Bronchial epithelial cell (primary cell): ENCODE data around the gene ITPR3. TPM values are rescaled to one million over a fixed set of nuclear protein-coding genes. Genes with fewer than 3 reads are reported as not detected.

Experiments
- DNase-seq: peaks from one replicate; pipeline ENCODE4 v3.0.0-alpha.2; 2010; ENCODE audit warnings: low read depth
- FAIRE-seq: peaks from 2 replicates; lab custom pipeline; 2011; peaks lifted over from hg19 to GRCh38; lab: Jason Lieb, UNC
- H3K27me3 ChIP-seq: 2 replicates; pipeline ENCODE4 v1.5.1; 2011; ENCODE audit warnings: low read length; ENCODE audit not compliant: control insufficient read depth, insufficient read depth
- H3K36me3 ChIP-seq: 2 replicates; pipeline ENCODE4 v1.5.1; 2011; ENCODE audit warnings: low read length; ENCODE audit not compliant: control insufficient read depth, insufficient read depth
- H3K4me3 ChIP-seq: 2 replicates; pipeline ENCODE4 v1.5.1; 2011; ENCODE audit warnings: mild to moderate bottlenecking, low read depth, low read length, control low read depth
- total RNA-seq: library from RNA; depleted of rRNA; stranded (reverse); fragments of >200 nt; gene quantifications from 2 replicates; pipeline ENCODE4 v1.2.1, GENCODE V29; 2014
- TF ChIP-seq, protein P1 (sequence below): IDR thresholded peaks from 2 replicates; pipeline ENCODE4 v1.5.1; 2011; ENCODE audit warnings: mild to moderate bottlenecking, moderate library complexity, low read length, control low read depth, inconsistent platforms; ENCODE audit not compliant: insufficient read depth, severe bottlenecking

ITPR3 gene
- total RNA-seq, 1 donor from 2014 or later = 95.6 TPM

DNA sequence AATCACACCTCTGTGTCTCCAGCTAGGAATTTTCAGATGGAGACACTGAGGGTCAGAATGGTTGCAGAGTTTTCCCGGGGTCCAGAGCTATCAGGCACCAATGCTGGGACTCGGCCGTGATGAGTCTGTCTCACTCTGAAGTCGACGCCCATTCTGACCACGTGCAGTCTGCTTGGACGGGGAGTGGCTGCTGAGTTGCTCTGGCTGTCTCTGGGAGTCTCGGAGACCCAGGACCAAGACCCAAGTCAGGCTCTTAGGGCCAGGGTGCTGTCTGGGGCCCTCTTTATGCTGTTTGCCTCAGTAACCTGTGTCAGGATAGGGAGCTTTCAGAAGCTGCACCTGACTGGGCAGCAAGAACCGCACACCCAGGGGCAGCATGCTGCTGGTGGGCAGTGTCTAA, 121.0 kb downstream of the ITPR3 start:
- H3K27me3 ChIP-seq = no peaks in the 10 kb centered on the region
- no peaks in the 10 kb centered on the region for H3K36me3 ChIP-seq
- no peak overlapping the region for H3K4me3 ChIP-seq
- TF ChIP-seq, protein P1, sequence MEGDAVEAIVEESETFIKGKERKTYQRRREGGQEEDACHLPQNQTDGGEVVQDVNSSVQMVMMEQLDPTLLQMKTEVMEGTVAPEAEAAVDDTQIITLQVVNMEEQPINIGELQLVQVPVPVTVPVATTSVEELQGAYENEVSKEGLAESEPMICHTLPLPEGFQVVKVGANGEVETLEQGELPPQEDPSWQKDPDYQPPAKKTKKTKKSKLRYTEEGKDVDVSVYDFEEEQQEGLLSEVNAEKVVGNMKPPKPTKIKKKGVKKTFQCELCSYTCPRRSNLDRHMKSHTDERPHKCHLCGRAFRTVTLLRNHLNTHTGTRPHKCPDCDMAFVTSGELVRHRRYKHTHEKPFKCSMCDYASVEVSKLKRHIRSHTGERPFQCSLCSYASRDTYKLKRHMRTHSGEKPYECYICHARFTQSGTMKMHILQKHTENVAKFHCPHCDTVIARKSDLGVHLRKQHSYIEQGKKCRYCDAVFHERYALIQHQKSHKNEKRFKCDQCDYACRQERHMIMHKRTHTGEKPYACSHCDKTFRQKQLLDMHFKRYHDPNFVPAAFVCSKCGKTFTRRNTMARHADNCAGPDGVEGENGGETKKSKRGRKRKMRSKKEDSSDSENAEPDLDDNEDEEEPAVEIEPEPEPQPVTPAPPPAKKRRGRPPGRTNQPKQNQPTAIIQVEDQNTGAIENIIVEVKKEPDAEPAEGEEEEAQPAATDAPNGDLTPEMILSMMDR = no peak
- FAIRE-seq = no peak
- DNase-seq = no peak

DNA sequence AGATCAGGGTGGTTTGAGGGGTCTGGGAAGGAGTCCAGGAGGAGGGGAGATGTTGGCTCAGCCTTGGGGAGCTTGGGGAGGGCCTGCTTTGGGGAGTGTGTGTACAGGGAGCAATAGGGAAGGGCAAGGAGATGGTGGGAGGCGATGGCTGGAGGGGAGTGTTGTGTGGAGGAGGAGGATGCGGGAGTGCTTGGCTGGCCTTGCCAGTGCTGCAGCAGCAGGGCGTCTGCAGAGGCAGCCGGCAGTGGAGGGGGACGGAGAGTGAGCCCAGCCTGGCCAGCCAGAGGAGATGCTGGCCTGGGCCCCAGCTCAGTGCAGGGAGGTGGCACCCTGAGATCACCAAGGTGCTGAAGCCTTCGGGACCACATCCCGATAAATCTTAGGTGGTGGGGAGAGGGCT, 121.7 kb downstream of the ITPR3 start:
- H3K27me3 ChIP-seq = no peaks in the 10 kb centered on the region
- no peak overlapping the region for H3K4me3 ChIP-seq
- FAIRE-seq (no peak), DNase-seq (no peak)
- H3K36me3 ChIP-seq = no peaks in the 10 kb centered on the region
- TF ChIP-seq, protein P1 = no peak

DNA sequence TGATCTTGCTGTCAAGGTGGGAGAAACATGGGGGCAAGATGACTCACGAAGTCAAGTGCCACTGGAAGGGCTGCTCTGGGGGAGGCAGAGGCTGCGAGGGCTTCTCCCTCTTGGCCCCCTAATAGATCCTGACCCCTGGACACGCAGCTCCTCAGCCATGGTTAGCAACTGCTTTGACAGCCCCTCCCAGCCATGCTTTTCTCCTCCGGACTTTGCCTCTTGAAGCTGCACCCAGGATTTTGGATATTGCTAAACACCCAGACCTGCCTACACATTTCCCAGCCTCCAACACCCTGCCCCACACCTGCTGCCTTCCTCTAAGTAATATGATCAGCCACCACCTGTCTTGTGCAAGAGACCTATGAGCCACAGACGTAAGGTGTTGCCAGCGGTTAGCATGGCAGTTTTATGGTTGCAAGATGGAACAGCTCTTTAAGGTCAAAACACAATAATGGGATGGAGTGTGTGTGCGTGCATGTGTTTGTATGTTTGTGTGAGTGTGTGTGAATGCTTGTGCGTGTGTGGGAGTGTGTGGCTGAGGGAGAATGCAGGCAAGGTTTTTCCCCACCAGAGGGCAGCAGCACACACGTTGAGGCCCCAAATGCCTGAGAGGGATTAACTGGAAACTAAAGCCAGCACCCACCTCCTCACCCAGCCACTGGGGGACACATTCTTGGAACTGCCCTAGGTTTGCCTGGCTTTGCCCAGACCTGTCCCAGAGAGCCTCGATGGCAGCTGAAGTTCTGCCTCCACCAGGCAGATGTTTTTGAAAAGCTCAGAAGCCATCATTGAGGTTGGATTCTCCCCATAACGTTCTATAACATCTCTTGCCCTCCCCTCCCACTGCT, 123.1 kb downstream of the ITPR3 start:
- FAIRE-seq = peak; percentile 100
- Histone ChIP-seq H3K36me3 (no peaks in the 10 kb centered on the region), H3K4me3 (no peak overlapping the region), H3K27me3 (no peaks in the 10 kb centered on the region)
- peak; percentile 97 for DNase-seq
- TF ChIP-seq, protein P1 = peak; percentile 96

DNA sequence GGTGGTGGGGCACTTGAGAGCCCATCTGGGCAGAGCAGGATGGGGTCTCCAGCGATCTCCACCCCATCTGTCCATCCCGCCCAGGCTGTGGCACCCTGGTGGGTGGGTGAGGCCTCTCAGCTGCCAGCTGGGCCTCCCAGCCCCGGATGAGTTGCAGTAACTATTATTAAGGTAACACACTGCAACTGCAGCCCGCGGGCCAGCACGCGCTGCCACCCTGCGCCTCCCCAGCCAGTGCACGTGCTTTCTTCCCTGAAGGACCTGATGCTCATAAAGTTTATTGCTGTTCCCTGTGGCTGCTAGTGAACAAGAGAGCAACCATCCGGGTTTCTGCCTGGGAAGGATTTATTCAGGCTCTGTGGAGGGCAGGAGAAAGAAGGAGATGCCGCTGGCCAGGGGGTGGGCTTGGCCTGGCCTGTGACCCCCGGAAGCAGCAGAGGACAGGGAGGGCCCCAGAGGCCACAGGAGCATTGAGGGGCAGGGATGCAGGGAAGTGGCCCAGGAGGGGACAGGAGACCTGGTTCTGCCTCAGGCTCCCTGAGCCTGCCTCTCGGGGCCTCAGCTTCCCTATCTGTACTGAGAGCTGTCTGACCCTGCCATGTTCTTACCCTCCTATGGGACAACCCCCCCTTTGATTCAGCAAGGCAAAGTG, 123.9 kb downstream of the ITPR3 start:
- Histone ChIP-seq H3K36me3 (no peaks in the 10 kb centered on the region), H3K4me3 (no peak overlapping the region), H3K27me3 (no peaks in the 10 kb centered on the region)
- TF ChIP-seq, protein P1 = no peak
- FAIRE-seq (no peak), DNase-seq (no peak)

DNA sequence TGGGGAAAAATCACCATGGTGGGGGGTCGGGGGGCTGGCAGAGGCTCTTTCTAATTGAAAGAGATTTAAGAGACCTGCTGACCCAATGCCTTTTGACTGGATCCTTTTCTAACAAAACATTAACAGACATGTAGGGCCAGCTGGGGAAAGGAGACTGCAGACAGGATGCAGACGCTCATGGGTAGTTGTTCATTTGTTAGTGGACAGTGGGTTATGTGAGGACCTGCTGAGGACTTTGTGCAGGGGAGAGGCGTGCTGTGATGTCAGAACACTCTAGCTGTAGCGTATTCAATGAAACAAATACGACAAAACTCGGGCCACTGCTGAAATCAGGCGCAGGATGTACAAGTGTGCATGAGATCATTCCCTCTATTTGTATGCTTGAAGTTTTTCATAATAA, 124.4 kb downstream of the ITPR3 start:
- Histone ChIP-seq H3K36me3 (no peaks in the 10 kb centered on the region), H3K4me3 (no peak overlapping the region), H3K27me3 (no peaks in the 10 kb centered on the region)
- TF ChIP-seq, protein P1 = no peak
- no peak for DNase-seq
- FAIRE-seq = no peak

Other genes with a start within 250 kb of the ITPR3 start
- gene KIFC1, start 229.5 kb upstream of the ITPR3 start, total RNA-seq = 0.26 TPM in 2 replicates
- 7.6 and 13.2 TPM in 2 replicates for gene PHF1, start 210.3 kb upstream of the ITPR3 start, total RNA-seq
- gene CUTA, start 203.2 kb upstream of the ITPR3 start, total RNA-seq = 37.1 and 42.5 TPM in 2 replicates
- 0.79 and 0.90 TPM in 2 replicates for gene SYNGAP1, start 201.3 kb upstream of the ITPR3 start, total RNA-seq
- 5.9 and 6.3 TPM in 2 replicates for gene ZBTB9, start 166.7 kb upstream of the ITPR3 start, total RNA-seq
- 25.5 and 47.5 TPM in 2 replicates for gene BAK1, start 41.0 kb upstream of the ITPR3 start, total RNA-seq
- 47.1 and 49.7 TPM in 2 replicates for gene UQCC2, start 90.4 kb downstream of the ITPR3 start, total RNA-seq
- under 0.01 and 0.13 TPM in 2 replicates for gene IP6K3, start 125.6 kb downstream of the ITPR3 start, total RNA-seq
- 62.6 and 66.9 TPM in 2 replicates for gene LEMD2, start 167.8 kb downstream of the ITPR3 start, total RNA-seq
- not detected in 2 replicates for gene MLN, start 182.7 kb downstream of the ITPR3 start, total RNA-seq